Thyroid gland (tissue), 4 donors: ENCODE results near the gene KCNK1. TPM values are rescaled to one million over a fixed set of nuclear protein-coding genes. Genes with fewer than 3 reads are reported as not detected.
"Not testable (repeated sequence)": the region's sequence is repeated elsewhere in the genome, so short reads cannot be mapped to it uniquely, and the experiment has no call there.

ENCODE experiments used
- DNase-seq, 2 donors: peaks; one replicate each; pipeline ENCODE4 v3.0.0-alpha.2; 2019
- H3K27ac ChIP-seq, 3 donors: fragments of 200-600 bp; sonication (generic); 1 replicate in 2 of 3; 2 replicates in 1 of 3; pipeline ENCODE4 v1.5.1; 2016 to 2019; ENCODE audit warnings: mild to moderate bottlenecking in 1 of 3, moderate library complexity in 1 of 3
- H3K27me3 ChIP-seq: fragments of 200-600 bp; sonication (generic); one replicate; pipeline ENCODE4 v1.5.1; 2019
- H3K36me3 ChIP-seq, 2 donors: fragments of 200-600 bp; sonication (generic); one replicate each; pipeline ENCODE4 v1.5.1; 2016 to 2019
- H3K4me1 ChIP-seq, 2 donors: fragments of 200-600 bp; sonication (generic); one replicate each; pipeline ENCODE4 v1.5.1; 2017 to 2019
- H3K4me3 ChIP-seq, 3 donors: fragments of 200-600 bp; sonication (generic); replicated peaks in 1 of 3; 1 replicate in 2 of 3; 2 replicates in 1 of 3; pipeline ENCODE4 v1.5.1; 2016; ENCODE audit warnings: mild to moderate bottlenecking in 1 of 3
- H3K9me3 ChIP-seq: fragments of 200-600 bp; sonication (generic); one replicate; pipeline ENCODE4 v1.5.1; 2017
- POLR2A ChIP-seq, 2 donors: fragments of 450-650 bp; IDR thresholded peaks; one replicate each; pipeline ENCODE4 v1.6.1; 2017; ENCODE audit warnings: antibody characterized with exemption in 2 of 2, mild to moderate bottlenecking in 2 of 2, moderate library complexity in 1 of 2
- WGBS, 2 donors: methylation state at CpG; one replicate each; pipeline ENCODE4 v1.1.5; 2017; 5-methylcytosine and 5-hydroxymethylcytosine counted together
- intact Hi-C: fragments of 100-400 bp; cut with DNase I; formaldehyde crosslinking; loops from one replicate; pipeline ENCODE4 v1.15.1; 2023
- total RNA-seq, 4 donors: library from RNA; depleted of rRNA; stranded (reverse); fragments of >200 nt; gene quantifications; one replicate each; pipeline ENCODE4 v1.2.3, GENCODE V29; 2016
- TF ChIP-seq, protein P1 (sequence below), 6 experiments: fragments of 200-600 bp in 3 of 6; fragments of 450-650 bp in 3 of 6; sonication (generic) in 3 of 6; IDR thresholded peaks; one replicate each; pipeline ENCODE4 v1.5.1; 2016 to 2019; ENCODE audit warnings: antibody characterized with exemption in 6 of 6, mild to moderate bottlenecking in 2 of 6, inconsistent platforms in 1 of 6, moderate library complexity in 1 of 6

Gene KCNK1
- total RNA-seq, 4 donors from 2014 or later, result 6.7 to 8.3 (median 7.6) TPM

GRCh38 chr1:233606813-233607212 lies 7.1 kb upstream of the KCNK1 start:
- 87 to 89% methylated on average over 5 of the region's 5 CpGs for WGBS, 2 donors
- no peaks in the 10 kb centered on the region for H3K4me1 ChIP-seq
- TF ChIP-seq POLR2A (IDR thresholded peaks at IDR 0.05), result no peak
- TF ChIP-seq, protein P1, sequence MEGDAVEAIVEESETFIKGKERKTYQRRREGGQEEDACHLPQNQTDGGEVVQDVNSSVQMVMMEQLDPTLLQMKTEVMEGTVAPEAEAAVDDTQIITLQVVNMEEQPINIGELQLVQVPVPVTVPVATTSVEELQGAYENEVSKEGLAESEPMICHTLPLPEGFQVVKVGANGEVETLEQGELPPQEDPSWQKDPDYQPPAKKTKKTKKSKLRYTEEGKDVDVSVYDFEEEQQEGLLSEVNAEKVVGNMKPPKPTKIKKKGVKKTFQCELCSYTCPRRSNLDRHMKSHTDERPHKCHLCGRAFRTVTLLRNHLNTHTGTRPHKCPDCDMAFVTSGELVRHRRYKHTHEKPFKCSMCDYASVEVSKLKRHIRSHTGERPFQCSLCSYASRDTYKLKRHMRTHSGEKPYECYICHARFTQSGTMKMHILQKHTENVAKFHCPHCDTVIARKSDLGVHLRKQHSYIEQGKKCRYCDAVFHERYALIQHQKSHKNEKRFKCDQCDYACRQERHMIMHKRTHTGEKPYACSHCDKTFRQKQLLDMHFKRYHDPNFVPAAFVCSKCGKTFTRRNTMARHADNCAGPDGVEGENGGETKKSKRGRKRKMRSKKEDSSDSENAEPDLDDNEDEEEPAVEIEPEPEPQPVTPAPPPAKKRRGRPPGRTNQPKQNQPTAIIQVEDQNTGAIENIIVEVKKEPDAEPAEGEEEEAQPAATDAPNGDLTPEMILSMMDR (IDR thresholded peaks at IDR 0.05), result no peak
- intact Hi-C loops, result no loop called here
- H3K36me3 ChIP-seq, result no peaks in the 10 kb centered on the region
- H3K9me3 ChIP-seq, result no peaks in the 10 kb centered on the region
- no peaks in the 10 kb centered on the region for H3K27me3 ChIP-seq
- no peak overlapping the region for H3K4me3 ChIP-seq
- no peak overlapping the region for H3K27ac ChIP-seq
- DNase-seq, result no peak

GRCh38 chr1:233607252-233608119 lies 6.4 kb upstream of the KCNK1 start:
- Histone ChIP-seq H3K36me3 (no peaks in the 10 kb centered on the region), H3K4me3 (no peak overlapping the region), H3K27me3 (no peaks in the 10 kb centered on the region), H3K27ac (no peak overlapping the region), H3K9me3 (no peaks in the 10 kb centered on the region), H3K4me1 (no peaks in the 10 kb centered on the region)
- DNase-seq, result no peak
- TF ChIP-seq POLR2A (IDR thresholded peaks at IDR 0.05), result no peak
- TF ChIP-seq, protein P1 (IDR thresholded peaks at IDR 0.05), result no peak
- intact Hi-C loops, result no loop called here
- WGBS, 2 donors, result 80 to 81% methylated on average over 8 of the region's 8 CpGs

- Histone ChIP-seq H3K27me3 (no peaks in the 10 kb centered on the region), H3K4me3 (no peak overlapping the region), H3K4me1 (no peaks in the 10 kb centered on the region), H3K27ac (no peak overlapping the region), H3K9me3 (no peaks in the 10 kb centered on the region), H3K36me3 (no peaks in the 10 kb centered on the region)
- no peak for DNase-seq
- TF ChIP-seq, protein P1 (IDR thresholded peaks at IDR 0.05), result no peak
- no peak for TF ChIP-seq POLR2A (IDR thresholded peaks at IDR 0.05)
- WGBS, 2 donors, result 92 to 97% methylated on average over 3 of the region's 3 CpGs
- intact Hi-C loops, result no loop called here
Observed at GRCh38 chr1:233608988-233609387, 4.9 kb upstream of the KCNK1 start.

DNA sequence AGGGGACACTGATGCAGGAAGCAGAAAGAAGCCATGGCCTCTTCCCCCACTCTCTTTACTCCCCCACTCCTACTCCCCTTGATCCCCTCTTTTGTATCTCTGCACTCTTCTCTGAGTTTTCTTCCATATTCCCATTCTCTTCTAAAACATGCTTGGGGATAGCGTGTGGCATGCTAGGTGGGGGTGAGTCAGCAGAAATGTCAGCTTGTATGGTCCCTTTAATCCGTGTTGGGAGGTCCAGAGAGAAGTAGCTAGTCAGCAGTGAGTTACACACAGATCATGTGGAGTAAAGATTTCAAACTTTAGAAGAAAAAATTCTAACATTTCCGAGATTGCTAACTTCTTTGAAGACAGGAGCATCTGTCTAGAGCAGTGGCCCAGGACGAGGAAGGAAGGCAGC lies 4.0 kb upstream of the KCNK1 start:
- Histone ChIP-seq H3K27ac (no peak overlapping the region), H3K9me3 (no peaks in the 10 kb centered on the region), H3K4me3 (no peak overlapping the region), H3K36me3 (no peaks in the 10 kb centered on the region), H3K27me3 (no peaks in the 10 kb centered on the region), H3K4me1 (no peaks in the 10 kb centered on the region)
- TF ChIP-seq POLR2A (IDR thresholded peaks at IDR 0.05), result no peak
- TF ChIP-seq, protein P1 (IDR thresholded peaks at IDR 0.05), result no peak
- whole genome bisulfite sequencing, 2 donors, result 84 to 87% methylated on average over 4 of the region's 4 CpGs
- intact Hi-C loops, result no loop called here
- no peak for DNase-seq

GRCh38 chr1:233610628-233611027 lies 3.3 kb upstream of the KCNK1 start:
- H3K4me3 ChIP-seq, result no peak overlapping the region
- intact Hi-C loops, result no loop called here
- WGBS, 2 donors, result 83 to 92% methylated on average over 2 of the region's 2 CpGs
- no peaks in the 10 kb centered on the region for H3K9me3 ChIP-seq
- no peak for DNase-seq
- H3K27me3 ChIP-seq, result no peaks in the 10 kb centered on the region
- H3K4me1 ChIP-seq, result peaks cover 0 to 3% of the 10 kb centered on the region in 2 donors
- no peak overlapping the region for H3K27ac ChIP-seq
- no peaks in the 10 kb centered on the region for H3K36me3 ChIP-seq
- TF ChIP-seq POLR2A (IDR thresholded peaks at IDR 0.05), result no peak
- TF ChIP-seq, protein P1 (IDR thresholded peaks at IDR 0.05), result no peak

- H3K36me3 ChIP-seq, H3K4me1 ChIP-seq, intact Hi-C loops, DNase-seq, H3K4me3 ChIP-seq, H3K27me3 ChIP-seq, H3K27ac ChIP-seq, H3K9me3 ChIP-seq: not testable (repeated sequence)
- WGBS, 2 donors, result 79% methylated on average over 5 of the region's 5 CpGs
Observed at GRCh38 chr1:233611363-233611762, 2.5 kb upstream of the KCNK1 start.
